ENCODE results near the gene TRAPPC1.
"Not testable (repeated sequence)": the region's sequence is repeated elsewhere in the genome, so short reads cannot be mapped to it uniquely, and the experiment has no call there.

Gene TRAPPC1

GRCh38 chr17:7931709-7932482, at the start of gene TRAPPC1, which contains the start of gene CNTROB:
Gene TRAPPC1, minus strand, starts transcription at chr17:7931946. Its CDS starts 117 bp downstream, at chr17:7931829.
Gene CNTROB, plus strand, starts transcription at chr17:7932206. Its CDS starts 874 bp downstream, at chr17:7933080.
- peak; percentile 98 to 99 (median 98) for DNase-seq (ENCODE audit: low read depth in 2 of 3, low spot score in 2 of 3)

GRCh38 chr17:7977805-7978204, 46.1 kb upstream of the TRAPPC1 start:
- no peak for DNase-seq (ENCODE audit: low read depth in 2 of 3, low spot score in 2 of 3)

- DNase-seq (ENCODE audit: low read depth in 2 of 3, low spot score in 2 of 3), result no peak
Measured at GRCh38 chr17:7977039-7977438, 45.3 kb upstream of the TRAPPC1 start.

- DNase-seq (ENCODE audit: low read depth in 2 of 3, low spot score in 2 of 3), result no peak
Measured at GRCh38 chr17:7974638-7975131, 42.9 kb upstream of the TRAPPC1 start.

GRCh38 chr17:7972131-7972785, 40.5 kb upstream of the TRAPPC1 start:
- no peak for DNase-seq (ENCODE audit: low read depth in 2 of 3, low spot score in 2 of 3)

- DNase-seq (ENCODE audit: low read depth in 2 of 3, low spot score in 2 of 3), result no peak
Measured at GRCh38 chr17:7971651-7972050, 39.9 kb upstream of the TRAPPC1 start.

- no peak for DNase-seq (ENCODE audit: low read depth in 2 of 3, low spot score in 2 of 3)
Measured at GRCh38 chr17:7969433-7969832, 37.7 kb upstream of the TRAPPC1 start.

- no peak for DNase-seq (ENCODE audit: low read depth in 2 of 3, low spot score in 2 of 3)
Measured at GRCh38 chr17:7967751-7968150, 36.0 kb upstream of the TRAPPC1 start.

- DNase-seq (ENCODE audit: low read depth in 2 of 3, low spot score in 2 of 3), result no peak
Measured at GRCh38 chr17:7961421-7961820, 29.7 kb upstream of the TRAPPC1 start.

GRCh38 chr17:7959503-7960253, 27.9 kb upstream of the TRAPPC1 start:
- no peak for DNase-seq (ENCODE audit: low read depth in 2 of 3, low spot score in 2 of 3)

GRCh38 chr17:7956228-7956965, 24.7 kb upstream of the TRAPPC1 start:
- no peak for DNase-seq (ENCODE audit: low read depth in 2 of 3, low spot score in 2 of 3)

GRCh38 chr17:7955414-7956227, 23.9 kb upstream of the TRAPPC1 start:
- no peak for DNase-seq (ENCODE audit: low read depth in 2 of 3, low spot score in 2 of 3)

- not testable (repeated sequence) for DNase-seq (ENCODE audit: low read depth in 2 of 3, low spot score in 2 of 3)
Measured at GRCh38 chr17:7953266-7953665, 21.5 kb upstream of the TRAPPC1 start.

GRCh38 chr17:7951143-7951792, 19.5 kb upstream of the TRAPPC1 start:
- DNase-seq (ENCODE audit: low read depth in 2 of 3, low spot score in 2 of 3), result peak in 1 of 3 experiments; percentile 13

GRCh38 chr17:7950578-7950977, 18.8 kb upstream of the TRAPPC1 start:
- no peak for DNase-seq (ENCODE audit: low read depth in 2 of 3, low spot score in 2 of 3)

- no peak for DNase-seq (ENCODE audit: low read depth in 2 of 3, low spot score in 2 of 3)
Measured at GRCh38 chr17:7947651-7948050, 15.9 kb upstream of the TRAPPC1 start.

GRCh38 chr17:7946441-7946840, 14.7 kb upstream of the TRAPPC1 start:
- no peak for DNase-seq (ENCODE audit: low read depth in 2 of 3, low spot score in 2 of 3)

- DNase-seq (ENCODE audit: low read depth in 2 of 3, low spot score in 2 of 3), result no peak
Measured at GRCh38 chr17:7945651-7946050, 13.9 kb upstream of the TRAPPC1 start.

- no peak for DNase-seq (ENCODE audit: low read depth in 2 of 3, low spot score in 2 of 3)
Measured at GRCh38 chr17:7944326-7944725, 12.6 kb upstream of the TRAPPC1 start.

GRCh38 chr17:7943291-7943690, 11.5 kb upstream of the TRAPPC1 start:
- no peak for DNase-seq (ENCODE audit: low read depth in 2 of 3, low spot score in 2 of 3)
